WERI-Rb-1 (cell line): ENCODE measurements around the gene GBP7.

Experiments
- DNase-seq: peaks from one replicate; pipeline ENCODE4 v3.0.0-alpha.2; 2020
- H3K27ac ChIP-seq: fragments of 250-450 bp; sonication (Bioruptor Pico); 2 replicates; pipeline ENCODE4 v1.5.1; 2020; ENCODE audit warnings: mild to moderate bottlenecking, moderate library complexity
- H3K27me3 ChIP-seq: fragments of 250-450 bp; sonication (Bioruptor Pico); 2 replicates; pipeline ENCODE4 v1.5.1; 2021; ENCODE audit warnings: mild to moderate bottlenecking, low read depth, moderate library complexity; ENCODE audit not compliant: insufficient read depth, severe bottlenecking
- H3K36me3 ChIP-seq: fragments of 250-450 bp; sonication (Bioruptor Pico); 2 replicates; pipeline ENCODE4 v1.5.1; 2020; ENCODE audit warnings: mild to moderate bottlenecking, moderate library complexity
- H3K4me3 ChIP-seq: 2 replicates; pipeline ENCODE4 v1.5.1; 2011; ENCODE audit warnings: low read depth, mild to moderate bottlenecking, control low read depth, low read length
- H3K9me3 ChIP-seq: fragments of 250-450 bp; sonication (Bioruptor Pico); 2 replicates; pipeline ENCODE4 v1.5.1; 2021; ENCODE audit warnings: mild to moderate bottlenecking, moderate library complexity; ENCODE audit not compliant: severe bottlenecking
- TF ChIP-seq, protein P1 (sequence below): IDR thresholded peaks from 2 replicates; pipeline ENCODE4 v1.5.1; 2011; ENCODE audit warnings: low read depth, mild to moderate bottlenecking, control low read depth, inconsistent platforms, low read length

The GBP7 gene

DNA sequence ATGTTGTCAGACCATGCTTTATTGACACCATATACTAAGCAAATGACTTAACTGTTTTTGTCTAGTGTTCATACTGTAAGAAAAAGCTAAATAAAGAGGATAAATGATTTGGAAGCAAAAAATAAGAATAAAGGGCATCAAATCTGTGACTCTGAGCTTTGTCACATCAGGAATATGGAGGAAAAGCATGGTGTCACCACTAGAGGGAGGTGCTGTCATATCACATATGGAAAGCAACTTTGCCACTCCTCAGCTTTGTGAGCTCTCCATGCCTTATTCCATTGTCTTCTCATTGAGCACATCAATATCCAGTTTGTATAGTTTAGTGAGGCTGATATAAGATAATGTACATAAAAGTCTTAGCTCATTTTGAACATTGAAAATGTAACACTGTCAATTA lies 90.0 kb downstream of the GBP7 start:
- H3K27ac ChIP-seq, result no peak overlapping the region
- DNase-seq, result peak; percentile 17
- TF ChIP-seq, protein P1, sequence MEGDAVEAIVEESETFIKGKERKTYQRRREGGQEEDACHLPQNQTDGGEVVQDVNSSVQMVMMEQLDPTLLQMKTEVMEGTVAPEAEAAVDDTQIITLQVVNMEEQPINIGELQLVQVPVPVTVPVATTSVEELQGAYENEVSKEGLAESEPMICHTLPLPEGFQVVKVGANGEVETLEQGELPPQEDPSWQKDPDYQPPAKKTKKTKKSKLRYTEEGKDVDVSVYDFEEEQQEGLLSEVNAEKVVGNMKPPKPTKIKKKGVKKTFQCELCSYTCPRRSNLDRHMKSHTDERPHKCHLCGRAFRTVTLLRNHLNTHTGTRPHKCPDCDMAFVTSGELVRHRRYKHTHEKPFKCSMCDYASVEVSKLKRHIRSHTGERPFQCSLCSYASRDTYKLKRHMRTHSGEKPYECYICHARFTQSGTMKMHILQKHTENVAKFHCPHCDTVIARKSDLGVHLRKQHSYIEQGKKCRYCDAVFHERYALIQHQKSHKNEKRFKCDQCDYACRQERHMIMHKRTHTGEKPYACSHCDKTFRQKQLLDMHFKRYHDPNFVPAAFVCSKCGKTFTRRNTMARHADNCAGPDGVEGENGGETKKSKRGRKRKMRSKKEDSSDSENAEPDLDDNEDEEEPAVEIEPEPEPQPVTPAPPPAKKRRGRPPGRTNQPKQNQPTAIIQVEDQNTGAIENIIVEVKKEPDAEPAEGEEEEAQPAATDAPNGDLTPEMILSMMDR, result peak; percentile 66
- H3K27me3 ChIP-seq, result peaks cover 7% of the 10 kb centered on the region
- H3K36me3 ChIP-seq, result no peaks in the 10 kb centered on the region
- no peak overlapping the region for H3K4me3 ChIP-seq
- no peaks in the 10 kb centered on the region for H3K9me3 ChIP-seq
